Stimulated activated CD4-positive, alpha-beta T cell treated with anti-CD3 and anti-CD28 coated beads, Interleukin-12 subunit alpha, Interleukin-12 subunit beta, amount 100 ng/mL, for 24 hours (primary cell): ENCODE data around the gene KIR2DL4.
"Not testable (repeated sequence)": the region's sequence is repeated elsewhere in the genome, so short reads cannot be mapped to it uniquely, and the experiment has no call there.

Experiments used
- DNase-seq, 2 experiments: peaks; one replicate each; pipeline ENCODE4 v3.0.0-alpha.2; 2020; ENCODE audit warnings: low read depth in 2 of 2

Gene KIR2DL4

DNA sequence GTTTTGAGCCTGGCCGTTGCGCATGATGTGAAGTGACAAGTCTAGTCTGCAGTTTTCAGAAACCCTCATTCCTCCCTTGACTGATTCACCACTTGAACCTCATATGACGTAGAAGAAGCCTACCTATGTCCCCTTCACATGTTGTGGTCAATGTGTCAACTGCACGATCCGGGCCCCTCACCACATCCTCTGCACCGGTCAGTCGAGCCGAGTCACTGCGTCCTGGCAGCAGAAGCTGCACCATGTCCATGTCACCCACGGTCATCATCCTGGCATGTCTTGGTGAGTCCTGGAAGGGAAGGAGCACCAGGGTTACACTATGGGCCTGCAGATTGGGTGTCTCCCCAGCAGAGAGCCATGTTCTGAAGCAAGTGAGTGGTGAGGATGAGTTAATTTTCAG lies at the start of gene KIR2DL4:
TSS of gene KIR2DL4 (plus strand) at position 201 of the 400 bp plus-strand sequence. CDS start at position 243, 42 bp downstream.
- no peak for DNase-seq

DNA sequence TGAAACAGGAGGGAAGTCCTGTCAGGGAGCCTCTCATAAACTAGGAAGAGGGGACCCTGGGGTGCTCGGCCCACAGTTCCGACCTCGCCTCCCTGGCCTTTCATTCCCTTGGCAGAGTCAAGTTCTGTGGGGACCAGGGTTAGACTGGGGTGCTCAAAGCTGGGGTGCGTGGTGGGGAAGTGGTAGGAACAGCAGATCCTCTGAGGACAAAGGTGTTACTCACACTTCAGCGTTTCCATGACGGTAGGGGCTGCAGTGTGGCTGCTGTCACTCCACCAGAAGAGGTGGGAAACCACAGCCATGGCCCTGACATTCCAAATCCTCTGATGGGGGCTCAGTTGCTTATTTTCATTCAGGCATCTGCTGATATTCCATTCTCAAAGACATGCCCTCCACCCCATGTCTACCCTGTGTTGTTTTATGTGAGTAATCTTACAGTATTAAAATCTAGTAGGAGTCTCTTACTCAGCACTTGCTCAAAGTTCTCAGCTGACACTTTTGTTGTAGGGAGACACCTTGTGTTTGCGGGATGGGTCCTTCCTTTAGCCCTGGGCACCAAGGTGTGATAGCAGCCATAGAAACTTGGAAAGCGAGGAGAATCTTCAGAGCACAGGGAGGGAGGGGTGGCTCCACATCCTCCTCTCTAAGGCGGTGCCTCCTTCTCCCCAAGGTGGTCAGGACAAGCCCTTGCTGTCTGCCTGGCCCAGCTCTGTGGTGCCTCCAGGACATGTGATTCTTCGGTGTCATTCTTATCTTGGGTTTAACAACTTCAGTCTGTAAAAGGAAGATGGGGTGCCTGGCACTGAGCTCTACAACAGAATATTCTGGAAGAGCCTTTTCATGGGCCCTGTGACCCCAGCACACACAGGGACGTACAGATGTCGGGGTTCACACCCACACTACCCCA lies 47.0 kb upstream of the KIR2DL4 start:
- not testable (repeated sequence) for DNase-seq

DNA sequence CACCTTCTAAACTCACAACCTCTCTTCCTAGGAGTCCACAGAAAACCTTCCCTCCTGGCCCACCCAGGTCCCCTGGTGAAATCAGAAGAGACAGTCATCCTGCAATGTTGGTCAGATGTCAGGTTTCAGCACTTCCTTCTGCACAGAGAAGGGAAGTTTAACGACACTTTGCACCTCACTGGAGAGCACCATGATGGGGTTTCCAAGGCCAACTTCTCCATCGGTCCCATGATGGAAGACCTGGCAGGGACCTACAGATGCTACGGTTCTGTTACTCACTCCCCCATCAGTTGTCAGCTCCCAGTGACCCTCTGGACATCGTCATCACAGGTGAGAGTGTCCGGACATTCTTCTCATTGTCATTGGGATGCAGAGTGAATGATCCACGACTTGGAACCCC lies 44.8 kb upstream of the KIR2DL4 start:
- DNase-seq = not testable (repeated sequence)

DNA sequence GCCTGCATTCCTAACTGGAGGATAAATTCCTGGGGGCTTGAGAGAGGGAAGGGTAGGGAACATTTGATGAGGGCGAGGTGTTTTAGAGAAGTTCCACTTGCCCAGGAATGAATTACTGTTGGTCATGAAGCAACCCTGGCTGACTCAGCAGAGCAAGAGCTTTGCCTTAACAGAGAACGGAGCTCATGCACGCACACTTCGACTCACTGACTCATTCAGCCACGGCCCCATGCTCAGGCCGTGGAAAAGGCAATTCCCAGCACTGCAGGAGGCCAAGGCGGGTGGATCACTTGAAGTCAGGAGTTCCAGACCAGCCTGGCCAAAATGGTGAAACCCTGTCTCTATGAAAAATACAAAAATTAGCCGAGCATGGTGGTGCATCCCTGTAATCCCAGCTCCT lies 39.2 kb upstream of the KIR2DL4 start:
- DNase-seq = not testable (repeated sequence)

DNA sequence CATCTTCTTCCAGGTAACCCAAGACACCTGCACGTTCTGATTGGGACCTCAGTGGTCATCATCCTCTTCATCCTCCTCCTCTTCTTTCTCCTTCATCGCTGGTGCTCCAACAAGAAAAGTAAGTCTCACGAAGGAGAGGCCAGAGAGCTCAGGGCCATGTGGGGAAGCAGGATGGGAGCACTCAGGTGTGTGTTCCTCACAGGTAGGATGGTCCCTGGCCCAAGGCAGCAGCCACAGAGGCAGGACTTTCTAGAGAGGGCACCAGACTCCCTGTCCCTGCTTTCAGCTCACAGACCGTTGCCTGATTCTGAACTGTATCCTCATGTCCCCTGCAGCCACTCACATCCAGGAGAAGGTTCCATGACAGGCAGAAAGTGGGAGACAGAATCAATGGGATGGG lies 36.9 kb upstream of the KIR2DL4 start:
- not testable (repeated sequence) for DNase-seq

DNA sequence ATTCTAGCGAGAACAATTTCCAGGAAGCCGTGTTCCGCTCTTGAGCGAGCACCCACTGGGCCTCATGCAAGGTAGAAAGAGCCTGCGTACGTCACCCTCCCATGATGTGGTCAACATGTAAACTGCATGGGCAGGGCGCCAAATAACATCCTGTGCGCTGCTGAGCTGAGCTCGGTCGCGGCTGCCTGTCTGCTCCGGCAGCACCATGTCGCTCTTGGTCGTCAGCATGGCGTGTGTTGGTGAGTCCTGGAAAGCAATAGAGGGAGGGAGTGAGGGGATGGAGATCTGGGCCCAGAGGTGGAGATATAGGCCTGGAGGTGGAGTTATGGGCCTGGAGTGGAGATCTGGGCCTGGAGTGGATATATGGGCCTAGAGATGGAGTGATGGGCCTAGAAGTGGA lies 33.8 kb upstream of the KIR2DL4 start, which contains the start of gene KIR2DL1:
TSS of gene KIR2DL1 (plus strand) at position 148 of the 400 bp plus-strand sequence. CDS start at position 206, 58 bp downstream.
- not testable (repeated sequence) for DNase-seq

DNA sequence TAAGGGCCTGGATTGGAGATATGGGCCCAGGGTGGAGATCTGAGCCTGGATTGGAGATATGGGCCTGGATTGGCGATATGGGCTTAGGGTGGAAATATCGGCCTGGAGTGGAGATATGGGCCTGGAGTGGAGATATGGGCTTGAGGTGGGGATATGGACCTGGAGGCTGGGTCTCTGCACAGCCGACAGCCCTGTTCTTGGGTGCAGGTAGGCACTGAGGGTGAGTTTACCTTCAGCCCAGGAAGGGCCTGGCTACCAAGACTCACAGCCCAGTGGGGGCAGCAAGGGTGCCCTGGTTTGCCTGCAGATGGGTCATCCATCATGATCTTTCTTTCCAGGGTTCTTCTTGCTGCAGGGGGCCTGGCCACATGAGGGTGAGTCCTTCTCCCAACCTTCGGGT lies 32.9 kb upstream of the KIR2DL4 start:
- DNase-seq = not testable (repeated sequence)

DNA sequence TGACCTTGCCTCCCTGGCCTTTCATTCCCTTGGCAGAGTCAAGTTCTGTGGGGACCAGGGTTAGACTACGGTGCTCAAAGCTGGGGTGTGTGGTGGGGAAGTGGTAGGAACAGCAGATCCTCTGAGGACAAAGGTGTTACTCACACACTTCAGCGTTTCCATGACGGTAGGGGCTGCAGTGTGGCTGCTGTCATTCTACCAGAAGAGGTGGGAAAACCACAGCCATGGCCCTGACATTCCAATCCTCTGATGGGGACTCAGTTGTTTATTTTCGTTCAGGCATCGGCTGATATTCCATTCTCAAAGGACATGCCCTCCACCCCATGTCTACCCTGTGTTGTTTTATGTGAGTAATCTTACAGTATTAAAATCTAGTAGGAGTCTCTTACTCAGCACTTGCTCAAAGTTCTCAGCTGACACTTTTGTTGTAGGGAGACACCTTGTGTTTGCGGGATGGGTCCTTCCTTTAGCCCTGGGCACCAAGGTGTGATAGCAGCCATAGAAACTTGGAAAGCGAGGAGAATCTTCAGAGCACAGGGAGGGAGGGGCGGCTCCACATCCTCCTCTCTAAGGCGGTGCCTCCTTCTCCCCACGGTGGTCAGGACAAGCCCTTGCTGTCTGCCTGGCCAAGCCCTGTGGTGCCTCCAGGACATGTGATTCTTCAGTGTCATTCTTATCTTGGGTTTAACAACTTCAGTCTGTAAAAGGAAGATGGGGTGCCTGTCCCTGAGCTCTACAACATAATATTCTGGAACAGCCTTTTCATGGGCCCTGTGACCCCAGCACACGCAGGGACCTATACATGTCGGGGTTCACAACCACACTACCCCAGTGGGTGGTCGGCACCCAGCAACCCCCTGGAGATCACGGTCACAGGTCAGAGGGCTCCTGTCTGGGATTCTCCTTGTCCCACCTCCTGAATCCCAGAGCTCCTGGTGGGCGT lies 32.1 kb upstream of the KIR2DL4 start:
- not testable (repeated sequence) for DNase-seq

DNA sequence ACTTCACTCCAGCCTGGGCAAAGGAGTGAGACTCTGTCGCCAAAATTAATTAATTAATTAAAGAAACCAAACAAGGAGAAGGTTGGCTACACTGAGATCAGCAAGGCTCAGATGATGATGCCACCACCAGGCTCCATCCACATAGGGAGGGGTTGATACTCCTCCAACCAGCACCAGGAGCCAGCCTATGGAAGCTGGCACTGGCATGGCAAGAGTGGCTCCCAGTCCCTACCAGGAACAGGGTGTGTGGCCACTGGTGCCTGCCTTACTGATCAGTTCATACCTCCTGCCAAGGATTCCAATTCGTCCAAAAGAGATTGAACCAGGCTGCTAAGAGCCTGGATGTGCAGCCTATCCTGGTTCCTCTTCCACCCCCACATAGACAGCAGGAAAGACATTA lies 30.7 kb upstream of the KIR2DL4 start:
- not testable (repeated sequence) for DNase-seq

DNA sequence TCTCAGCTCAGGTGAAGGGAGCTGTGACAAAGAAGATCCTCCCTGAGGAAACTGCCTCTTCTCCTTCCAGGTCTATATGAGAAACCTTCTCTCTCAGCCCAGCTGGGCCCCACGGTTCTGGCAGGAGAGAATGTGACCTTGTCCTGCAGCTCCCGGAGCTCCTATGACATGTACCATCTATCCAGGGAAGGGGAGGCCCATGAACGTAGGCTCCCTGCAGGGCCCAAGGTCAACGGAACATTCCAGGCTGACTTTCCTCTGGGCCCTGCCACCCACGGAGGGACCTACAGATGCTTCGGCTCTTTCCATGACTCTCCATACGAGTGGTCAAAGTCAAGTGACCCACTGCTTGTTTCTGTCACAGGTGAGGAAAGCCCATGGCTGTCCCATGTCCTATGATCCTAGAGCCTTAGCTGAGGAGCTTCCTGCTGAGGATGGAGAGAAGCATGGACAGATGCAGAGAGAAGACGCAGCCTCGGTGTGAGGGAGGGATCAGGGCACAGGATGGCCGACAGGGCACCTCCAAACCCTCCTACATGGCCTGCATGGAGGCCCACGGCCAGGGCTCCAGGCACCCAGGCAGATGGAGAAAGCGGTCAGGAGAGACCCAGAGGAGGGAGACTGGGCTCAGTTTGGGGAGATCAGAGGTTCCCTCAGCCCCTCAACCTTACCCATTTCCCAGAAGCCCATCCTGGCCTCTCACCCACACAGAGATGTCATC lies 28.2 kb upstream of the KIR2DL4 start:
- DNase-seq = not testable (repeated sequence)

DNA sequence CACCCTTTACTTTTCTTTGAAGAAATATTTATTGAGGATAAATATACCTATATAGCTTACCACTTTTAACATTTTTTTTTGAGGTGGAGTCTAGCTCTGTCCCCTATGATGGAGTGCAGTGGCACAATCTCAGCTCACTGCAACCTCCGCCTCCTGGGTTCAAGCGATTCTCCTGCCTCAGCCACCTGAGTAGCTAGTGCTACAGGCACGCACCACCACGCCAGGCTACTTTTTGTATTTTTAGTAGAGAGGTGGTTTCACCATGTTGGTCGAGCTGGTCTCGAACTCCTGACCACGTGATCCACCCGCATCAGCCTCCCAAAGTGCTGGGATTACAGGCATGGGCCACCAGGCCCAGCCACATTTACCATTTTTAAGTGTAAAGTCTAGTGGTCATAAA lies 27.6 kb upstream of the KIR2DL4 start:
- not testable (repeated sequence) for DNase-seq

DNA sequence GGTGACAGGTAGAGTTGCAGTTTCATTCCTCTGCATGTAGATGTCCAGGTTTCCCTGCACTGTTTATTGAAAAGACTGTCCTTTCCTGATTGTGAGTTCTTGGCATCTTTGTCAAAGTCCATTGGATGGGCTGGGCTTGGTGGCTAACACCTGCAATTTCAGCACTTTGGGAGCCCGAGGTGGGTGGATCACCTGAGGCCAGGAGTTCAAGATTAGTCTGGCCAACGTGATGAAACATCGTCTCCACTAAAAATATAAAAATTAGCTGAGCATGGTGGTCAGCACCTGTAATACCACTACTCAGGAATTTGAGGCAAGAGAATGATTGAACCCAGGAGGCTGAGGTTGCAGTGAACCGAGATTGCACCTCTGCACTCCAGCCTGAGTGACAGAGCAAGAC lies 25.6 kb upstream of the KIR2DL4 start:
- DNase-seq = not testable (repeated sequence)

DNA sequence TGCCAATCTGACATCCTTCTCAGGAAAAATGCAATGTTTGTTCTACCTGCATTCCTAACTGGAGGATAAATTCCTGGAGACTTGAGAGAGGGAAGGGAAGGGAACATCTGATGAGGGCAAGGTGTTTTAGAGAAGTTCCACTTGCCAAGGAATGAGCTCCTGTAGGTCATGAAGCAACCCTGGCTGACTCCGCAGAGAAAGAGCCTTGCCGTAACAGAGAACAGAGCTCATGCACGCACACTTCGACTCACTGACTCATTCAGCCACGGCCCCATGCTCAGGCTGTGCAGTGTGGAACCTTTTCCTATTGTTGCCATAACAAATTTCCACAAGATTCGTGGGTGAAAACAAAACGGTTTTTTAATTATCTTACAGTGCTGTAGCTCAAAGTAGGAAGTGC lies 24.5 kb upstream of the KIR2DL4 start:
- not testable (repeated sequence) for DNase-seq

DNA sequence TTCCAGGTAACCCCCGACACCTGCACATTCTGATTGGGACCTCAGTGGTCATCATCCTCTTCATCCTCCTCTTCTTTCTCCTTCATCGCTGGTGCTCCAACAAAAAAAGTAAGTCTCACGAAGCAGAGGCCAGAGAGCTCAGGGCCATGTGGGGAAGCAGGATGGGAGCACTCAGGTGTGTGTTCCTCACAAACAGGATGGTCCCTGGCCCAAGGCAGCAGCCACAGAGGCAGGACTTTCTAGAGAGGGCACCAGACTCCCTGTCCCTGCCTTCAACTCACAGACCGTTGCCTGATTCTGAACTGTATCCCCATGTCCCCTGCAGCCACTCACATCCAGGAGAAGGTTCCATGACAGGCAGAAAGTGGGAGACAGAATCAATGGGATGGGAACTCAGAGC lies 20.5 kb upstream of the KIR2DL4 start:
- DNase-seq = not testable (repeated sequence)

DNA sequence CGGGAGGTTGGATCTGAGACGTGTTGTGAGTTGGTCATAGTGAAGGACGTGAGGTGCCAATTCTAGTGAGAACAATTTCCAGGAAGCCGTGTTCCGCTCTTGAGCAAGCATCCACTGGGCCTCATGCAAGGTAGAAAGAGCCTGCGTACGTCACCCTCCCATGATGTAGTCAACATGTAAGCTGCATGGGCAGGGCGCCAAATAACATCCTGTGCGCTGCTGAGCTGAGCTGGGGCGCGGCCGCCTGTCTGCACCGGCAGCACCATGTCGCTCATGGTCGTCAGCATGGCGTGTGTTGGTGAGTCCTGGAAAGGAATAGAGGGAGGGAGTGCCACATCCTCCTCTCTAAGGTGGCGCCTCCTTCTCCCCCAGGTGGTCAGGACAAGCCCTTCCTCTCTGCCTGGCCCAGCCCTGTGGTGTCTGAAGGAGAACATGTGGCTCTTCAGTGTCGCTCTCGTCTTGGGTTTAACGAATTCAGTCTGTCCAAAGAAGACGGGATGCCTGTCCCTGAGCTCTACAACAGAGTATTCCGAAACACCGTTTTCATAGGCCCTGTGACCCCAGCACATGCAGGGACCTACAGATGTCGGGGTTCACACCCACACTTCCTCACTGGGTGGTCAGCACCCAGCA lies 17.2 kb upstream of the KIR2DL4 start:
- DNase-seq = not testable (repeated sequence)

DNA sequence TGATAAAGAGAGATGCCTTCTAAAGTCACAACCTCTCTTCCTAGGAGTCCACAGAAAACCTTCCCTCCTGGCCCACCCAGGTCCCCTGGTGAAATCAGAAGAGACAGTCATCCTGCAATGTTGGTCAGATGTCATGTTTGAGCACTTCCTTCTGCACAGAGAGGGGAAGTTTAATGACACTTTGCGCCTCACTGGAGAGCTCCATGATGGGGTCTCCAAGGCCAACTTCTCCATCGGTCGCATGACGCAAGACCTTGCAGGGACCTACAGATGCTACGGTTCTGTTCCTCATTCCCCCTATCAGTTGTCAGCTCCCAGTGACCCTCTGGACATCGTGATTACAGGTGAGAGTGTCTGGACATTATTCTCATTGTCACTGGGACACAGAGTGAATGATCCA lies 15.3 kb upstream of the KIR2DL4 start:
- not testable (repeated sequence) for DNase-seq

DNA sequence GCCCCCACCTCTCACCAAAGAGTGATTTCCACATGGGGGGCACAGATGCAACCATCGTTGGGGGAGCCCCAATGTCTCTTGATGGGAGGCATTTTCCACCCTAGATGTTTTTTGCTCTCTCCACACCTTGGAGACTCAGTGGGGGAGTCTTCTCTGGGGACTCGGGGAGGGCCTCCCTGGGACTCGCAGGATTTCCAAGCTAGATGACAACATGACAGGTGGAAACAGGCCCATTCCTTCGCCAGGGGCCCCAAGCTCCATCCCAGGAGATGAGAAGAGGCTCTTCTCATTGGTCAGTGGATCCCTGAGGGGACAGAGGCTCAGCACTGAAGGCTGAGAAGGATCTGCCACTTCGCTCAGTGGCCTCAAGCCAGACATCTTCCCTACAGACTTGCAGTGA lies 12.7 kb upstream of the KIR2DL4 start:
- DNase-seq = no peak

DNA sequence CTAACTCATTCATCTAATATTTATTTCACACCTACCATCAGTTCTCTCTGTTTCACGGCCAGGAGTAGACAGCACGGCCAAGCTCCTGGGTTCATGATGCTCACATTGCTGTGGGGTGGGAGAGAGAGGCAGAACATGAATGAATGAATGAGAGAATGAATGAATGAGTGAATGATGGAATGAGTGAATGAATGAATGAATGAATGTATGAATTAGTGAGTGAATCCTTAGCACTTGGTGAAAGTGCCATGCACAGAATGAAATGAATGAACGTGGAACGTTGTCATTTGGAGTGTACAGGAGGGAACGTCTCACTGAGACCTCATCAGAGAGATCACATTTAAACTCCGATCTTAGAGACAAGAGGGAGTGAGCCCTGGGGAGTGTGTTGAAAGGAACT lies 11.9 kb upstream of the KIR2DL4 start:
- DNase-seq = no peak

DNA sequence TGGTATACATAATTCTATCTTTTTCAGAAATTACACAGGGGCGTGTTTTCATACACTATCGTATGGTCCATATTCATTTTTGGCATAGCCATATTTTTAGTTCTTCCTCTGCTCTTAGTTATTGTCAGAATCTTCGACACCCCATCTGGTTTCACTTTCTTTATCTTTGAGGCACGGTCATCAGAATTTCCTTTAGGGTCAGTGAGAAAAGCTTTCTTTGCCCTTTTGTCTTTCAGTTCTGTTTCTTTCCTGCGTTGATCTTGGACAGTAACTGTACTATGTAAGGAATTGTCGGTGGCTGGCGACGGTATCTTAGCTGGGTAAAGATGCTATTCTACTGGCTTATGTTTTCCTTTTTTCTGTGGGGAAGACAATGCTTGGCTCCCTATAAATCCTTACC lies 10.6 kb upstream of the KIR2DL4 start:
- no peak for DNase-seq

DNA sequence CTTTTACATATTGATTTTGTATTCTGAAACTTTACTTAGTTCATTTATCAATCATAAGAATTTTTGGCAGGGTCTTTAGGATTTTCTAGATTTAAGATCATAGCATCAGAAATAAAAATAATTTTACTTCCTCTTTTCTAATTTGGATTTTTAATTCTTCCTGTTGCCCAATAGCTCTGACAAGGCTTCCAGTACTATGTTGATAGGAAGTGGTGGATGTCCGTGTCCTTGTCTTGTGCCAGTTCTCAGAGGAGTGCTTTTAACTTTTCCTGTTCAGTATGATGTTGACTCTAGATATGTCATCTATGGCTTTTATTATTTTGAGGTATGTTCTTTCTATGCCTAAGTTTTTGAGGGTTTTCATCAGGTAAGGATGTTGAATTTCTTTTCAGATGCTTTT lies 7.7 kb upstream of the KIR2DL4 start:
- DNase-seq = no peak

DNA sequence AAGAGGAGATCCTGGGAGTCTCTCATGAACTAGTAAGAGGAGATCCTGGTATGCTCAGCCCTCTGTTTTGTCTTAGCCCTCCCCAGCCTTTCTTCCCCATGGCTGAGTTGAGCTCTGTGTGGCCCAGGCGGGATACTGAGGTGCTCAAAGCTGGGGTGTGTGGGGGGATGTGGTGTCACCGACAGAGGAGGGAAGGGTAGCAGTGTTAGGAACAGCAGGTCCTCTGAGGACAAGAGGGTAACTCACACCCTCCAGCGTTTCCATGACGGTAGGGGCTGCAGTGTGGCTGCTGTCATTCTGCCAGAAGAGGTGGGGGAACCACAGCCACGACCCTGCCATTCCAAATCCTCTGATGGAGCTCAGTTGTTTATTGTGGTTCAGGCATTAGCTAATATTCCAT lies 691 bp downstream of the KIR2DL4 start:
- no peak for DNase-seq
